Measurements from ENCODE around the gene RAI1. TPM values are rescaled to one million over a fixed set of nuclear protein-coding genes. Genes with fewer than 3 reads are reported as not detected.

RAI1 gene
- total and polyA plus RNA-seq, 2 of the 13 experiments (the other 11 are each of a cell fraction or from before 2014, with no cell fraction given), result 3.4 to 5.2 TPM

DNA sequence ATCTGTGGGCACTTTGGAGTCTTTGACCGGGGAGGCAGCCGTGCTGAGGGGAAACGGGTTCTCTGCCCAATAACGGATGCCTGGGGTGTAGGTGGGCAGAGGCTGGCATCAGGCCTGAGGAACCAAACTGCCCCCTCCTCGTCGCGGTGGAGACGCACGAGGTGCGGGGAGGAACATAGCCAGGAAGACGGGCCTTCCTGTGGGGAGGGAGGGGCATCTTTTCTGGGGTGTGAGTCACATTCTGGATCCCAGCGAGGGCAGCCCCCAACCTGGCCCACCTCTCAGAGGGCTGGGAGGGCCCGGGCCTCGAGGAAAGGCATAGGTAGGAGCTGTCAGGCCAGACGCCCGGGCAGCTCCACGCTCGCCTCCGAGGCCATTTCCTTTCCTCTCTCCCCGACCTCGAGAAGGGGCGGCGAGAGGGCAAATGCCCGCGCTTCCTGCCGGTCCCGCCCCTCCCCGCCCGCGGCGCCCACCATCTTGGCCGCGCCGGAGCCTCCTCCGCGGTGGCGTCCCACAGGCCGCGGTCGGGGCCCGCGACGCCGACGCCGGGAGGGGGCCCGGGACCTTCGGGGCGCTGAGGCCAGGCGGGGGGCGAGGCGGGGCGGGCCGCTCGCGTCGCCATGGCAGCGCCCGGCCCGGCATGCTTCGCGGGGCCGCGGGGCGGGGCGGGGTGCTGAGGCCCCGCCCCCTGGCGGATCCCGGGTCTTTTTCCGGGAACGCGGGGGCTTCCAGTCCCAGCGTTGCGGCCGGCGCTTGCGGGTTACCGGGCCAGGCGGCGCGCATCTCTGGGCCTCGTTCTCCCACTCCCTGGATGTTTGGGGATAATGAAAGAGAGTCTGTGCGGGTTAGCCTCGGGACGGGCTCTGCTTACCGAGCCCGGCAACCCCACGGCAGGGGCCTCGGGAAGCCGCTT, 13.2 kb downstream of the RAI1 start (continued):
- TF ChIP-seq ATF2 (CRISPR knock-in tag; IDR thresholded peaks at IDR 0.05) (0 out of 2 replicates have a peak, but pooled peaks have one; percentile 0), RXRB (CRISPR knock-in tag; IDR thresholded peaks at IDR 0.05; ENCODE audit: borderline replicate concordance) (peak; percentile 47), PCBP1 (IDR thresholded peaks at IDR 0.05; ENCODE audit: borderline replicate concordance, low read depth, low read length) (peak; percentile 27; the same call in 1 of the 2 replicates), SNAPC2 (CRISPR knock-in tag; IDR thresholded peaks at IDR 0.05) (peak; percentile 79; the same call in 1 of the 2 replicates), ZNF562 (CRISPR knock-in tag; IDR thresholded peaks at IDR 0.05; ENCODE audit: borderline replicate concordance) (no peak), ZFP36L1 (CRISPR knock-in tag; IDR thresholded peaks at IDR 0.05) (peak; percentile 25; the same call in 1 of the 2 replicates), TGIF2 (CRISPR knock-in tag; IDR thresholded peaks at IDR 0.05) (no peak), MZF1 (CRISPR knock-in tag; IDR thresholded peaks at IDR 0.05; ENCODE audit: borderline replicate concordance) (no peak)
- TF ChIP-seq, protein P1, sequence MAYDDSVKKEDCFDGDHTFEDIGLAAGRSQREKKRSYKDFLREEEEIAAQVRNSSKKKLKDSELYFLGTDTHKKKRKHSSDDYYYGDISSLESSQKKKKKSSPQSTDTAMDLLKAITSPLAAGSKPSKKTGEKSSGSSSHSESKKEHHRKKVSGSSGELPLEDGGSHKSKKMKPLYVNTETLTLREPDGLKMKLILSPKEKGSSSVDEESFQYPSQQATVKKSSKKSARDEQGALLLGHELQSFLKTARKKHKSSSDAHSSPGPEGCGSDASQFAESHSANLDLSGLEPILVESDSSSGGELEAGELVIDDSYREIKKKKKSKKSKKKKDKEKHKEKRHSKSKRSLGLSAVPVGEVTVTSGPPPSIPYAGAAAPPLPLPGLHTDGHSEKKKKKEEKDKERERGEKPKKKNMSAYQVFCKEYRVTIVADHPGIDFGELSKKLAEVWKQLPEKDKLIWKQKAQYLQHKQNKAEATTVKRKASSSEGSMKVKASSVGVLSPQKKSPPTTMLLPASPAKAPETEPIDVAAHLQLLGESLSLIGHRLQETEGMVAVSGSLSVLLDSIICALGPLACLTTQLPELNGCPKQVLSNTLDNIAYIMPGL (CRISPR knock-in tag; IDR thresholded peaks at IDR 0.05; ENCODE audit: borderline replicate concordance in 1 of 2, low read depth in 1 of 2), result peak in 1 of 2 experiments; percentile 5; a peak in 1 of 4 replicates

Data from HepG2 (cell line).